Measurements from ENCODE around the gene SETD5. TPM values are rescaled to one million over a fixed set of nuclear protein-coding genes. Genes with fewer than 3 reads are reported as not detected.

SETD5 gene
- total and polyA plus RNA-seq, 2 experiments from 2014 or later, result 143 to 172 TPM

DNA sequence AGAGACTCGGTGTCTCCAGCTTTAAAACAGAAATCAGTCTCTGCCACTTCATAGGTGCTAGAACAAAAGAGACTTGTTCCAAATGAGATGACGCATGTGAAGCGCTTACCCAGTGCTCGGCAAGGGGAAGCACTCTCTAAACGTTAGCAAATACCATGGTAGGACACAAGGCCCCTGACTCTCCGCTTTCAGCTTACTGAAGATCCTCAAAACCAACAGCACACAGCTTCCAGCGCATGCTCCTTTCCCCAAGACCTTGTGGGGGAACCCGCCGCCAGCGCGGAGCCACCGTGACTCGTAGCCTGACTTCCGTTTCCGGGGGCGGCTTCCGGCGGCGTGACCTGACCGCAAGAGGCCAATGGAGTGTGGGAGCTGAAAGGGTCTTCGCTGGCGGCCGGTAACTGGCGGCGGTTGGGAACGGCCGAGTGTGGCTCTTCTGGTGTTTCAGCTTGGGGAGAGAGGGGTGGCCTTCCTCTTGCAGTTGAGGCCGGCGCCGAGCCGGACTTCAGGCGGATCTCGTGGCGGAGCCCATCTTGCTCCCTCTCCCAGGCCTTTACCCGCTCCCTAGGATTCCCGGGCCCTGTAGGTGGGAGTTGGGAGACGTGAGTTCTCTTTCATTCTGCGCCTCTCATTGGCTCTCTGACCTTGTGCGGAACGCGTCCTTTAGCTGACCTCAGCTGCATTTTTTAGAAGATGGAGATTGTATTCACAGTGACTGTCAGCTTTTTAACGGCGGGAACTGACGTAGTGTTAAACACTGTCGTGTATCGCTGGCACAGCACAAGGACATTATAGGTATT, 34.5 kb upstream of the SETD5 start, which contains the start of gene THUMPD3:
TSS of gene THUMPD3 (plus strand) at position 324 of the 800 bp plus-strand sequence. CDS start 2,015 bp downstream, outside the sequence.
- Histone ChIP-seq H3K27ac (ENCODE audit: low read depth) (peak within 1 kb of the TSS; percentile 95), H3K4me2 (peak within 1 kb of the TSS; percentile 86), H3F3A (replicated peaks; ENCODE audit: low read depth) (0 out of 2 replicates have a peak, but pooled peaks cover 3% of the 10 kb centered on the region), H3K4me1 (ENCODE audit: insufficient read depth) (peaks cover 10% of the 10 kb centered on the region; the same call in 1 of the 2 replicates), H3K9me2 (ENCODE audit: insufficient read depth) (0 out of 2 replicates have a peak, but pooled peaks cover 11% of the 10 kb centered on the region), H3K4me3 (peak within 1 kb of the TSS; percentile 77), H4K20me1 (replicated peaks; ENCODE audit: insufficient read depth) (no peaks in the 10 kb centered on the region; the same call in 1 of the 2 replicates), H3K79me2 (replicated peaks; ENCODE audit: insufficient read depth) (peaks cover 26% of the 10 kb centered on the region), H2AFZ (peak within 1 kb of the TSS; percentile 60; the same call in 1 of the 2 replicates), H3K36me3 (ENCODE audit: insufficient read depth) (peaks cover 30% of the 10 kb centered on the region), H3K27me3 (ENCODE audit: insufficient read depth) (no peaks in the 10 kb centered on the region)
- DNase-seq (ENCODE audit: low spot score), result peak; percentile 95
- peaks cover 3% of the 10 kb centered on the region; the same call in 2 of the 3 replicates for H3K9me3 Mint-ChIP-seq
- no peak for TF ChIP-seq EZH2 (IDR thresholded peaks at IDR 0.05; ENCODE audit: low read depth, unreplicated experiment)
- TF ChIP-seq JUNB (IDR thresholded peaks at IDR 0.05; ENCODE audit: unreplicated experiment), result no peak
- TF ChIP-seq CREB1 (CRISPR knock-in tag; IDR thresholded peaks at IDR 0.05; ENCODE audit: low read depth), result peak; percentile 27
- no peak for TF ChIP-seq CTCF (conservative IDR thresholded peaks at IDR 0.05; ENCODE audit: low read depth in 2 of 2)
- TF ChIP-seq ZNF331 (CRISPR knock-in tag; IDR thresholded peaks at IDR 0.05; ENCODE audit: low read depth), result no peak
- TF ChIP-seq, protein P1, sequence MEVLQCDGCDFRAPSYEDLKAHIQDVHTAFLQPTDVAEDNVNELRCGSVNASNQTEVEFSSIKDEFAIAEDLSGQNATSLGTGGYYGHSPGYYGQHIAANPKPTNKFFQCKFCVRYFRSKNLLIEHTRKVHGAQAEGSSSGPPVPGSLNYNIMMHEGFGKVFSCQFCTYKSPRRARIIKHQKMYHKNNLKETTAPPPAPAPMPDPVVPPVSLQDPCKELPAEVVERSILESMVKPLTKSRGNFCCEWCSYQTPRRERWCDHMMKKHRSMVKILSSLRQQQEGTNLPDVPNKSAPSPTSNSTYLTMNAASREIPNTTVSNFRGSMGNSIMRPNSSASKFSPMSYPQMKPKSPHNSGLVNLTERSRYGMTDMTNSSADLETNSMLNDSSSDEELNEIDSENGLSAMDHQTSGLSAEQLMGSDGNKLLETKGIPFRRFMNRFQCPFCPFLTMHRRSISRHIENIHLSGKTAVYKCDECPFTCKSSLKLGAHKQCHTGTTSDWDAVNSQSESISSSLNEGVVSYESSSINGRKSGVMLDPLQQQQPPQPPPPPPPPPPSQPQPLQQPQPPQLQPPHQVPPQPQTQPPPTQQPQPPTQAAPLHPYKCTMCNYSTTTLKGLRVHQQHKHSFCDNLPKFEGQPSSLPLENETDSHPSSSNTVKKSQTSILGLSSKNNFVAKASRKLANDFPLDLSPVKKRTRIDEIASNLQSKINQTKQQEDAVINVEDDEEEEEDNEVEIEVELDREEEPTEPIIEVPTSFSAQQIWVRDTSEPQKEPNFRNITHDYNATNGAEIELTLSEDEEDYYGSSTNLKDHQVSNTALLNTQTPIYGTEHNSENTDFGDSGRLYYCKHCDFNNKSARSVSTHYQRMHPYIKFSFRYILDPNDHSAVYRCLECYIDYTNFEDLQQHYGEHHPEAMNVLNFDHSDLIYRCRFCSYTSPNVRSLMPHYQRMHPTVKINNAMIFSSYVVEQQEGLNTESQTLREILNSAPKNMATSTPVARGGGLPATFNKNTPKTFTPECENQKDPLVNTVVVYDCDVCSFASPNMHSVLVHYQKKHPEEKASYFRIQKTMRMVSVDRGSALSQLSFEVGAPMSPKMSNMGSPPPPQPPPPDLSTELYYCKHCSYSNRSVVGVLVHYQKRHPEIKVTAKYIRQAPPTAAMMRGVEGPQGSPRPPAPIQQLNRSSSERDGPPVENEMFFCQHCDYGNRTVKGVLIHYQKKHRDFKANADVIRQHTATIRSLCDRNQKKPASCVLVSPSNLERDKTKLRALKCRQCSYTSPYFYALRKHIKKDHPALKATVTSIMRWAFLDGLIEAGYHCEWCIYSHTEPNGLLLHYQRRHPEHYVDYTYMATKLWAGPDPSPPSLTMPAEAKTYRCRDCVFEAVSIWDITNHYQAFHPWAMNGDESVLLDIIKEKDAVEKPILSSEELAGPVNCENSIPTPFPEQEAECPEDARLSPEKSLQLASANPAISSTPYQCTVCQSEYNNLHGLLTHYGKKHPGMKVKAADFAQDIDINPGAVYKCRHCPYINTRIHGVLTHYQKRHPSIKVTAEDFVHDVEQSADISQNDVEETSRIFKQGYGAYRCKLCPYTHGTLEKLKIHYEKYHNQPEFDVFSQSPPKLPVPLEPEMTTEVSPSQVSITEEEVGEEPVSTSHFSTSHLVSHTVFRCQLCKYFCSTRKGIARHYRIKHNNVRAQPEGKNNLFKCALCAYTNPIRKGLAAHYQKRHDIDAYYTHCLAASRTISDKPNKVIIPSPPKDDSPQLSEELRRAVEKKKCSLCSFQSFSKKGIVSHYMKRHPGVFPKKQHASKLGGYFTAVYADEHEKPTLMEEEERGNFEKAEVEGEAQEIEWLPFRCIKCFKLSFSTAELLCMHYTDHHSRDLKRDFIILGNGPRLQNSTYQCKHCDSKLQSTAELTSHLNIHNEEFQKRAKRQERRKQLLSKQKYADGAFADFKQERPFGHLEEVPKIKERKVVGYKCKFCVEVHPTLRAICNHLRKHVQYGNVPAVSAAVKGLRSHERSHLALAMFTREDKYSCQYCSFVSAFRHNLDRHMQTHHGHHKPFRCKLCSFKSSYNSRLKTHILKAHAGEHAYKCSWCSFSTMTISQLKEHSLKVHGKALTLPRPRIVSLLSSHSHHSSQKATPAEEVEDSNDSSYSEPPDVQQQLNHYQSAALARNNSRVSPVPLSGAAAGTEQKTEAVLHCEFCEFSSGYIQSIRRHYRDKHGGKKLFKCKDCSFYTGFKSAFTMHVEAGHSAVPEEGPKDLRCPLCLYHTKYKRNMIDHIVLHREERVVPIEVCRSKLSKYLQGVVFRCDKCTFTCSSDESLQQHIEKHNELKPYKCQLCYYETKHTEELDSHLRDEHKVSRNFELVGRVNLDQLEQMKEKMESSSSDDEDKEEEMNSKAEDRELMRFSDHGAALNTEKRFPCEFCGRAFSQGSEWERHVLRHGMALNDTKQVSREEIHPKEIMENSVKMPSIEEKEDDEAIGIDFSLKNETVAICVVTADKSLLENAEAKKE (CRISPR knock-in tag; IDR thresholded peaks at IDR 0.05), result no peak
- no peak for TF ChIP-seq STAT1 (IDR thresholded peaks at IDR 0.05; ENCODE audit: unreplicated experiment)
- TF ChIP-seq, protein P2, sequence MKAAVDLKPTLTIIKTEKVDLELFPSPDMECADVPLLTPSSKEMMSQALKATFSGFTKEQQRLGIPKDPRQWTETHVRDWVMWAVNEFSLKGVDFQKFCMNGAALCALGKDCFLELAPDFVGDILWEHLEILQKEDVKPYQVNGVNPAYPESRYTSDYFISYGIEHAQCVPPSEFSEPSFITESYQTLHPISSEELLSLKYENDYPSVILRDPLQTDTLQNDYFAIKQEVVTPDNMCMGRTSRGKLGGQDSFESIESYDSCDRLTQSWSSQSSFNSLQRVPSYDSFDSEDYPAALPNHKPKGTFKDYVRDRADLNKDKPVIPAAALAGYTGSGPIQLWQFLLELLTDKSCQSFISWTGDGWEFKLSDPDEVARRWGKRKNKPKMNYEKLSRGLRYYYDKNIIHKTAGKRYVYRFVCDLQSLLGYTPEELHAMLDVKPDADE (IDR thresholded peaks at IDR 0.05), result peak; percentile 91
- TF ChIP-seq POLR2AphosphoS5 (IDR thresholded peaks at IDR 0.05; ENCODE audit: low read depth), result peak; percentile 98
- TF ChIP-seq NANOG (IDR thresholded peaks at IDR 0.05; ENCODE audit: borderline replicate concordance), result no peak
- peak; percentile 31 for TF ChIP-seq REST (IDR thresholded peaks at IDR 0.05; ENCODE audit: unreplicated experiment)
- no peak for TF ChIP-seq ZNF114 (CRISPR knock-in tag; IDR thresholded peaks at IDR 0.05)
- TF ChIP-seq EZH2phosphoT487 (IDR thresholded peaks at IDR 0.05; ENCODE audit: unreplicated experiment), result no peak
- H3K4me1 Mint-ChIP-seq, result peaks cover 11% of the 10 kb centered on the region; the same call in 1 of the 3 replicates
- H3K36me3 Mint-ChIP-seq (ENCODE audit: low read depth), result peaks cover 50% of the 10 kb centered on the region
- peak within 1 kb of the TSS; percentile 99 for H3K27ac Mint-ChIP-seq
- peak; percentile 98 for ATAC-seq
- peak within 1 kb of the TSS; percentile 96 for H3K4me3 Mint-ChIP-seq
- peaks cover 5% of the 10 kb centered on the region for H3K27me3 Mint-ChIP-seq (ENCODE audit: insufficient read depth, low read depth, poor library complexity)

Measured in GM23338 (cell line).